NCI-H1436 (cell line): Measurements from ENCODE around the gene GPR39.

ENCODE experiments used
- DNase-seq: peaks from one replicate; lab custom pipeline; 2025; lab: John Stamatoyannopoulos, UW

The GPR39 gene

DNA sequence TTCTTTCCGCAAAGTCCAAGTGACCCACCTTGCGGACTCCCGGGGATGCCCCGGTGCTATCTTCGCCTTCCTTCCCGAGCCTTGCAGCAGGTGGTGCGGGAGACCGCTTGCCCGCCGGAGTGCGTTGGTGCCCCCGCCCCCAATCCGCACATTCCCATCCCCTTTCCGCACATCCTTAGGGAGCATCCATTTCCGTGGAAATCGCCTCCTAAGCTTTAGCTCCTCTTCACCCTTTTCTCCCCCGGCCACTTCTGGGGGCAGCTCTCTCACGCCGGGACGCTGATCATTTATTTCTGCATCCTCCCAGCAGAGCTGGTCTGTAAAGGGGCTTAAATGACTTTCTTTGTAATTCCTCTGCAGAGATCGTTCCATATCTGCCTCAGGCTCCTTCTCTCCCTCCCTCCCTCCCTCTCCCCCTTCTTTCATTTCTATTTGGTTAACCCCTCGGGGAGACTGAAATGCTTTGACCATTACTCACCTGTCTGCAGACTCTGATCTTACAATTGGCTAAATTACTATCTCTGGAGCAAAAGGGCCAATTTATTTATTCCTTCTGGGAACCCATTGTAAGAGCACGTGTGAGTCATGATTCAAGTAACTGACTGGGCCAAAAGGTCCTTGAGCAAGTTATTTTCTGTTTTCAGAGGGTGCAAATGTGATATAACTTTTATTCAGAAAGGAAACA, 254.7 kb downstream of the GPR39 start:
- DNase-seq: no peak

- DNase-seq: no peak
Observed at GRCh38 chr2:132676999-132677398, 260.4 kb downstream of the GPR39 start.

DNA sequence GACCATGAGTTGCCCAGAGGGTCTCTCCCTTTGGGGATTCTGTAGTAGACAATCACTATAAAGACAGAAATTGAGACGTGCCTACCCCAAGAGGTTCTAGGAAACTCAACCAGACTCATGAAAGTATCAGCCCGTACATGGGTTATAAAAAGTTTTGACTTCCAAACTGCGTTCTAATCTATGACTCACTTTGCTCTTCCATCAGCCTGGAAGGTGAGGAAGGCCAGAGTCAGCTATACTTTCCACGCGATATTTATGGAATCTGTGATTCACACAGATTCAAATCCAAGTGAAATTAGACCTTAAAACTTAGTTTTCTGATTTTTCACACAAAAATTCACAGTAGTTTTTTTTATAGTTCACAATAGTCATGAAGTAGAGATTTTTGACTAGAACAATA, 261.1 kb downstream of the GPR39 start:
- DNase-seq: no peak

DNA sequence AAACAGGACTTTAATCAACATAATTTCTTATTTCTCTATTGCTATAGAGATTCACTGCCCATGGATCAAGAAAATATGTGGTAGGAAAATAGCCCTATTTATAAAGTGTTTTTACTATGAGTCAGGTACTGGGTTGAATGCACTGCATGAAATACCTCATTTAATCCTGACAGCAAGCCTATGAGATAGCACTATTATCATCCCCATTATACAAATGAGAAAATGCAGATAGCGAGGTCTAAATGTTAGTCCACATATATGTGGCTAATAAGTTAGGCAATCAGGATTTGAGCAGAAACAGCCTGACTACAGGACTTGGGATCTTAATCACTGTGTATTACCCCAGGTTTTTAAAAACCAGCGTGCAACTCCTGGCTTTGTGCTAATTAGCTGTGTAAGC, 261.9 kb downstream of the GPR39 start:
- DNase-seq: no peak

- DNase-seq: no peak
Observed at GRCh38 chr2:132680544-132680943, 263.9 kb downstream of the GPR39 start.

DNA sequence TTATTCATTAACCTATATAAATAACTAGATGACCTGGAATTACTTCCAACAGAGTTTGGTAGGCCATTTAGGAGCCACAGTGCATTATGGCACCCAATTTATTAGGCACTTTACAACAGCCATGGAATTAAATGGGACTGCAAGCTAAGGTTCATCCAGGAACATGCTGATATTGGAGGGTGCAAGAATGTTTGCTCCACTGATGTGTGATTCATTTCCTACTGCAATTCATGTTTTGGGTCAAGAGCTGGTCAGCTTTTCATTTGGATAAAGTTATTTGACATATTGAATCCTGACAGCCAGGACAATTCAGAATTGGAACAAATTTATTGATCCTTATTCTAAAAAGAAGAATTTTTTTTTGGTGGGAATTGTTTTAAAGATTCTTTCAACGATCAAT, 265.2 kb downstream of the GPR39 start:
- DNase-seq: no peak

DNA sequence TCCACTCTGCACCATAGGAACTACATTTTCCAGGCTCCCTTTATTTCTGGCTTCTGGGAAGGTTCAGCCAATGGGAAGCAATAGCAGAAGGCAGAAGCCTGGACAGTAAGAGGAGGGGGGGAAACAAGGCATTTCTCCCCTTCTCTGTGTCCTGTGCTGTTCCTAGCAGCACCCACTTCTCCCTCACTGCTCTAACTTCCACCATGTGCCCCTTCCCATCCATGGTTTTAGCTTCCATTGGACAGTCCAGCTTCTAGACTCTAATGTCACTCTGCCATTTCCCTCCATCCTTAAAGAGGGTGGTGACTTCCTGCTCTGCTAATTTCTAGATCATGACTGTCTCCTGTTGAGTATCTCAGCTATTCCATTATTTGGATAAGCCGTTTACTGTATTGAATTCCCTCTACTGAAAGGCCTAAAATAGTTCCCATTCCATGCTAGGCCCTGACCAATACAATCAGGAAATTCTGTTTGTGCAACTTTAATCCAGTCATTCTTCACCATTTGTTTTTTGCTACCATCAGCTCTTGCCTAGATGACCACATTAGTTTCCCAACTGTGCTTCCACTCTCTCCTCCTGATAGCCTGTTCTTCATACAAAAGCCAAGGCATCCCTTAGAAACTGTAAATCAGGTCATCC, 274.2 kb downstream of the GPR39 start:
- DNase-seq: no peak

- DNase-seq: no peak
Observed at GRCh38 chr2:132691556-132691955, 275.0 kb downstream of the GPR39 start.

- no peak for DNase-seq
Observed at GRCh38 chr2:132692816-132693215, 276.2 kb downstream of the GPR39 start.
